GM19324 (cell line): ENCODE results near the gene ST6GALNAC3.

Experiments used
- ATAC-seq: cut with Tn5 transposase; IDR thresholded peaks from one replicate; pipeline ENCODE4 v1.9.1; 2021; ENCODE audit warnings: mild to moderate bottlenecking, moderate library complexity; ENCODE audit not compliant: unreplicated experiment, low FRiP score

The ST6GALNAC3 gene

DNA sequence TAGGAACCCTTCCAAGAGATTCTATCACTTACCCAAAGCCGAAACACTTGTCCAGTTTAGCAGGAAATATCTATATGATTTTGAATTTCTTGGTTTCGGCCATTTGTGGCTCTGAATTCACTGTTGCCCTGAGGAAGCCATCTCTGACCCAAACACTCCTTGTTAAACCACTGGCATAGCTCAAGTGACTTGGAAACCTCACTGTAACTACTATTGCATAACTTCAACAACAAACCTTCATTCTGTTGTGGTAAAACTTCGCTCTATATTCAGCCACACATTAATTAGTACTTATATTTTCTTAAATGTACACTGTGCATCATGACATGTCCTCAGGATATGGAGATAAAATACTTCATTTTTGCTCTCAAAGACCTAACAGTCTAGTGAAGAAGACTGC, 63.2 kb downstream of the ST6GALNAC3 start:
- no peak for ATAC-seq

DNA sequence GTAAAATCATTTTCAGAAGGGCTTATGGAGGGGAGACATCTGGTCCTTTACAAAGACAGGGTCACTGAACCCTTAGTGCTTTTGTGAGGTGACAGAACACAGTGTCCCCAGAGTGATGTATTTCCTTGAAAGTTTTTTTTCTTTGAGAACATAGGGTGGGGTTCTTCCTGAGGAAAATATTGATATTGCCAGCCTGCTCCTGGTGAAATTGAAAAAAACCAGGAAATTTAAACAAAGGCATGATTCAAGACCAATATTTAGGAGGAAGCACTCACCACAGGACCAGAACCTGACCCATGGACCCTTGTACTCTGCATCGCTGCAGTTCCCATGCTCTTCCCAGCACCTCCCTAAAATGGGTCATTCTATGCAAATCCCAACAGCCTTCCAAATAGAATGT, 63.7 kb downstream of the ST6GALNAC3 start:
- ATAC-seq: no peak

DNA sequence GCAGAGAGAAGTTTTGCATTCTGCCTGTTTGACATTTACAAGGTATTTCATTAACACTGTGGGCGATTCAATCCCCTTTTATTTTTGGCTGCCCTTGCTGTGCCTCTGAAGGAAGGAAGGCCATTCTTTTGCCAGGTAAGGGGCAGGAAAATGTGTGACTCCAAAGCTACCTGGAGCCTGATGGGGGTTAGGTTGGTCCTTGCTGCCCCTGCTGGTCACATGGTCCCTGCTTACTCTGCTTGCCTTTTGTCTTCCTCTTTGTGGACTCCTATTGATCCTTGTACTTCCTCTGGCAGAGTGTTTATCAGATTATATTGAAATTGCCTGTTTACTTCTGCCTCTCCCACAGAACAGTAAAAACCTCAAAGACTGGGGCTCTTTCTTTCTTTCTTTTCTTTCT, 65.7 kb downstream of the ST6GALNAC3 start:
- ATAC-seq: no peak

DNA sequence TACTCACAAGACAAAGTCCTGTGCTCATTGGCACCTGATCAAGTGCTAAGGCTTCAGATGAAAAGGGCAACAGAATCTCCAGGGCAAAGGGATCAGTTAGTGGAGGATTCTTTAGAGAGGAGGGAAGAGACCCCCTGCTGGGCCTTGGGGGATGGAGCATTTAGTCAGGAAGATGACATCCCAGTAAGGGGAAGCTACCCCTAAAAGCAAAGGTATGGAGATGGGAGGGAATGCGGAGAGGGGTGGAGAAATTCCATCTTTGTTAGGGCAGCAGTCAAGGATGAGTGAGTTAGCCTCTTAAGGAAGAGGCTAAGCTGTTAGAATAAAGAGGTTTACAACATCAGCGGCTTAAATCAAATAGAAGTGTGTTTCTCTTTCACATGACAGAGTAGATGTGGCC, 67.4 kb downstream of the ST6GALNAC3 start:
- ATAC-seq: no peak

DNA sequence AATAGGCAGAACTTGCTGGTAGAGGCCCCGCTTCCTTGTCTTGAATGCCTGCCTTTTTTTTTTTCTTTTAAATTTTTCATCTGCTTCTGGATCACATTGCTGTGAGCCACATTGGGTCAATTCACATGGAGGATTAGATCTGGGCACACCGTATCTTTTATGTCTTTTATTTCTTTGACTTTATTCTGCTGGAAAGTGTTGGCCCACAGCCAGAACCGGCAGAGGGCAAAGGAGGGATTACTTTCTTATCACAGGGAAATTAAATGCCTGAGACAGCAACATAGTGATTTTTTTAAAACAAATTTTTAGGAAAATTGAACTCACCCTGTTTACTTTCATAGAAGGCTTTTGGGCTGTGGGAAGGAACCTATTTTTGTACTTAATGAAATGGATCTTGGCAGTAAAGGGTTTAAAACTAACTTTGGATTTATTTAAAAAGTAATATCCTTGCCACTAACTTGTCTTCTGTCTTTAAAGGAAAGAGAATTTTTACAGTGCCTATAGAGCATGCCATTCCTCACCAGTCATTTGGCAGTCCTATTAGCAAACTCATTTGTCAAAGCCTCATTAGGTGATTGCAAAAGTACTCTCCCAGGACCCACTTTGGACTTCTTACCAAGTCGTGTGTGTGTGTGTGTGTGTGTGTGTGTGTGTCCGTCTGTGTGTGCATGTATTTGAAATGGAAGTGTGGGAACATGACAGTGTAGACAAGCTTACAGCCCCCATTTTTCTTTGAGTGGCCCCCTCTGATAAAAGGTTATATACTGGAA, 68.4 kb downstream of the ST6GALNAC3 start:
- no peak for ATAC-seq

DNA sequence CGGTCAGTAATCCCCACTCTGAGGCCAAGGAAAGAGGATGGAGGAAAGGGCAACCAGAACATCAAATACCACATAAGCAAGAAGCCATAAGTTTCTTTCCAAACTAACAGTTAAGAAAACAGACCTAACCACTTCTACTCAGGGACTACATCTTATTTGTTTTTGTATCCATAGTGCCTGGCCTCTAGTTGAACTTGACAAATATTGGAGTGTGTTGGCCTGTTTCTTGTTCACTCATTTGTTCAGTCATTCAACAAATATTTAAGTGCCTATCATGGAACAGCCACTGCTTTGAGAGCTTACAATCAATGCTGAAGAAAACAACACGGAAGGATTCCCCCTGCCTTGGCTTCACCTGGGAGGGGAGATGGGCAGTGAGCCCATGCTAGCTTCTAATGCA, 69.7 kb downstream of the ST6GALNAC3 start:
- ATAC-seq: no peak

DNA sequence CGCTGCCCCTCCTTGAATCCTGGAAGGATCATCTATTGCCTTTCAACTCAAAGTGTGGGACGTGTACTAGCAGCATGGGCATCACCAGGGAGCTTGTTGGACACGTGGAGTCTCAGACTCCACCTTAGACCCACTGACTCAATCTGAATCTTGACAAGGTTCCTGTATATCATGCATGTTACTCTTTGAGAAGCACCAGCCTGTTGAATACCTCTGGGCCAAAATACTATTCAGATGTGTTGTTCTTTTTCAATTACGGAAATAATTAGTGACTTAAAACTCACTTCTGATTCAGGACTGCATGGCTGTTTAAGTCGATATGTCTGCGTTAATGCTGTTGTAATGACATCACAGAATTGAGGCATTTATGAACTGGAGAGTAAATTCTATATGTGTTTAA, 70.8 kb downstream of the ST6GALNAC3 start:
- no peak for ATAC-seq

DNA sequence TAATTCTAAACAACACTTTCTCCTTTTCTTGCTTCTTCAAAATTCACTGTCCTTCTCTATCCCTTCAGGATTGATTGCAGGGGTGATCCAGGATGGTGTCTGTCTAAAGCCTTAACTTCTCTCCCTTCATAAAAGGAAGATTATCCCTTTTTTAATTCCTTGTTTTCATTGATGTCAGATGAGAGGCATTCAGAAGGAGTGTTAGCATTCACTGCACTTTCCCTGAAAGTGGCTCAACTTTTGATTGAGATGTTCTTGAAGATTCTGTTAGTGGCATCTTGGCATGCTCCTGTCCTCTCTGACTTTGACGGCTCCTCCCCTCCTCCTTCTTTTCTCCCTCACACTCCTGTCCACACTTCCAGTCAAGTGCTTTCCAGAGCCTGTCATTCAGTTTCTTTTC, 71.6 kb downstream of the ST6GALNAC3 start:
- ATAC-seq: no peak

DNA sequence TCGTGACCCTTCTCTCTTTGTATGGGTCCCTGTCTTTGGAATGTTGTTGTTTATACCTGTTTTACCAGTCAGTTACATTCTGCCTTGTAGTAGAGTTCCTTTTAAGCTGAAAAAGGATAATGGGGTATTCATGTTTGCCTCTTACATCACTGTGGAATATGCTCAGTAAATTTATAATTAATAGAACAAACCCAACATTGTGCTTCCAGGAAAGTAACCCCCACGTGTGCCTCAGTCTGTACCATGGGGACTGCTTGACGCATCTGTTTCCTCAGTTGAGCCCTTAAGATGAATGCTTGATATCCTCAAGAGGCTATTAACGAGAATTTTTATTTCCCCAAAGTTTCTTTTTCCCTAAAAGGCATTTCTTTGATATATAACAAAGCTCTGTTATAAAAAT, 73.4 kb downstream of the ST6GALNAC3 start:
- no peak for ATAC-seq

DNA sequence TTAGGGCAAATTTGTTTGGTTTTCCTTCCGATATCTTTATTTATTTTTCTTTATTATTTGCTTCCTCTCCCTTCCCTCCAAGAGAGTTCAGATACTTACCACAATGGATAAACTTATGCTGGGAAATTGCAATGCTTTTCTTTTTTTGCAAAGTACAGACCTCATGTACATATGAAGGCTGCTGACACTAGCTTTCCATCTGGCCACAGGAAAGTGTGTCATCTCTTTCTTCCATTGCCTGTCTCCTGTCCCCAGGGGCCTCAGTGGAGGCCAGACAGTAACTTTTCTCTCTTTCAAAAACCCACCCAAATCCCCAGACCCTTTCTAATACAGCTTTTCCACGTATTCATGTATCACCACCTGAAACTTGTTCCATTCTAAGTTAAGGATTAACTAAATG, 73.9 kb downstream of the ST6GALNAC3 start:
- ATAC-seq: no peak

DNA sequence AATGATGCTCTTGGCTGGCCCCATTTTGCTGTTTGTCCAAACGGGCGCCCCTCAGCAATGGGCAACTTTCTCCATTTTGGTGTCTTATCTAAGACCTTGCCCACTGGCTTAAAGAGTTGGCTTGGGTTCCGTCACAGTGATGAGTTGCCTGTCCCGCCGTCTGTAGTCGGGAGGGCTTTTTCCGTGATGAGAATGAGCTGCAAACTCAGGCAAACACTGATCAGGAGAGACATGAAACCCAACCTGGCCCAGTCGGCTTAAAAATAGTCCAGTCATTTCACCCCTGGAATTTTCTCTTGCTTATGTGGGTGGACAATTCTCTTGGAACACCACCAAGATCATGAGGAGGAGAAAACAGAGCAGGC, 79.3 kb downstream of the ST6GALNAC3 start:
- no peak for ATAC-seq

DNA sequence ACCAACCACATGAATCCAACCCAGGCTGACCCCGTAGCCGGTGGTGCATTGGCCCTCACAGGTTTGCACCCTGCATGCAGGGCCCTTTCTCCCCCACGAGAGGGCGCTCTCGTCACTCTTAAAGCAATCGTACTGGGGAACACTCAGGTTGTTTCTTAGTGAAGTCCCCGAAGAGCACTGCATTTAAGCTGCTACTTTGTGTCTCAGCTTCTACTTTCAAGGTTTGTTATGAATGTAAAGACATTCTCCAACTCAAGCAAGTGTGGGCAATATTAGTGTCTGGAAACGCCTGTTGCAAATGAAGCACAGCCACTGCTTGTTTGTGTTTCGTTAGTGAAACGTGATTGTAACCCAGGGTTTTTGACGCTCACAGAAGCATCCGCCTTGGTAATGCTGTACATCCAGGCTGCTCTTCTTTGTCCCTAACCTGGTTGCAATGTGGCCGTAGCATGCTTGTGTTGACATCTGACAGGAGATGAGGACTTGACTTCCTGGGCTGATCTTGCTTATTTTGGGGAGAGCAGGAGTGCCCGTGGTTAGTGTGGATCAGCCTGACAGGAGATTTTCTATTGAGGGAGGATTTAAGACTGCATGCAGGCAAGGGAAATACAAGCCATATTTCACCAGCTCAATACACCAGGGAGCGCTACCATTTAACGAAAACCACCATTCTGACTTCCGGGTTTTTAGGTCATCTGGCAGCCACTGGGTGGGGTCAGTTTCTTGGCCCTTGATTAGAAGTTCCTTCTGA, 79.8 kb downstream of the ST6GALNAC3 start:
- ATAC-seq: peak; percentile 94

DNA sequence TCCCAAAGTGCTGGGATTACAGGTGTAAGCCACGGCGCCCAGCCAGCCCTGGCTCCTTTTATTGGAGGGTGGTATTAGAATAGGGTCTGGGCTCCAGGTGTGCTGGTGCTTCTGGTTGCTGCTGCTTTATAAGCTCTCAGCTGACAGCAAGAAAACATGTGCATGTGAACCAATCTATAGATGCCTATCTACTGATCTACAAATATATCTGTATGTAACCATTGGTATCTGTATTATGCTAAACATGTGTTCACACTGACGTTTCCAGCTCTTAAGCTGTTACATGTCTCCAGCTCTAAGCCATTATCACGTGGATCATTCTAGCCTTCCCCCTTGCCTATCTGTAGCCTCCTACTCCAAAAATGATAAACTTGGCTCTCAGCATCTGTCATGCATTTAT, 82.4 kb downstream of the ST6GALNAC3 start:
- no peak for ATAC-seq

DNA sequence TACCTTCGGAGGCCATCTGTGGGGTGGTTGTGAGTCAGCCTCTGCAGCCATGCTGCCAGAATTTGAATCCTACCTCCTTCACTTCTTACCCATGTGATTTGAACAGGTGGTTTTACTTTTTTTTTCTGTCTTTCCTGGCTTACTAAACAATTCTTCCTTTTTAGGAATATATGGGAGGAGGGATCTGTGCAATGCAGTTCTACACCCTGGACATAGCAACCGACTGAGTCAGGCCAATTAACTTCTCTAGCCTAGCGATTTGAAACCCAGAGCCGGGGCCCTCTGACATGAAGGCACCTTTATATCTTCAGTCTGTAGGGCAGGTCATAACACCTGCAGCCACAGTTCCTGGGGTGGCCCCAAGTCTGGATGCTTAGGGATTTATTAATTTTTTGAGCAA, 83.6 kb downstream of the ST6GALNAC3 start:
- ATAC-seq: no peak

DNA sequence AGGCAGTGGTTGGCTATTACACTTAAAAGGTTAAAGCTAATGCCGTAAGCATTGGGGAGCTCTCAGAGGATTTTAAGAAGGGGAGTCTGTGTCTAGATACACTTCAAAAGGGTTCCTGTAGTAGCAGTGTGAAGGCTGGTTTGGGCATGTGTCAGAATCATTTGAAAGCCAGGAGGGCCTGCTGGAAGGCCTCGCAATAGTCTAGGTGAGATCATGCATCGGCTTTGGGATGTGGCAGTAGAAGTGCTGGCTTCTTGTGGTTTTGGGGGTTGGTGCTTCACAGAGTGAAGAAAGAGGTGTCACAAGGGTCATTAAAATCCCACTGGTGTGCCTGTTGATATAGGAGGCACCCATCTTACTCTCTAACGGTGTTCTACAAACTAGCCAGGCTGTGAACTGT, 85.7 kb downstream of the ST6GALNAC3 start:
- no peak for ATAC-seq

DNA sequence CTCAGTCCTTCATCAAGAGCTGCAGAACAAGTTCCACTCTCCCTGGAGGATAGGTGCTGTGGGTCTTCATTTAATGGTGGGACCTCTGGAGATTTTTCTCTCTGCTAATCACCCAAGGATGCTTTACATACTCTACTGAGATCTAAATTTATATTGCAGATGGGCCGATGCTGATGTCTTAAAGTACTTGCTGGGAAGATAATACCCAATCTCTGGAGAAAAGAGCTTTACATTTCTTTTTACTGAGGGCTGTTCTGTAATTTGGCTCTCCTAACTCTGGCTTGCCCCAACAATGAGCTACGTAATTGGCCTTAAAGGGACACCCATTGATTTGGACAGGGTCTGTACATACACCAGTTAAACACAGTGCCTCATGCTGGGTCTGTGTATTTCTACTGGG, 86.9 kb downstream of the ST6GALNAC3 start:
- ATAC-seq: no peak

DNA sequence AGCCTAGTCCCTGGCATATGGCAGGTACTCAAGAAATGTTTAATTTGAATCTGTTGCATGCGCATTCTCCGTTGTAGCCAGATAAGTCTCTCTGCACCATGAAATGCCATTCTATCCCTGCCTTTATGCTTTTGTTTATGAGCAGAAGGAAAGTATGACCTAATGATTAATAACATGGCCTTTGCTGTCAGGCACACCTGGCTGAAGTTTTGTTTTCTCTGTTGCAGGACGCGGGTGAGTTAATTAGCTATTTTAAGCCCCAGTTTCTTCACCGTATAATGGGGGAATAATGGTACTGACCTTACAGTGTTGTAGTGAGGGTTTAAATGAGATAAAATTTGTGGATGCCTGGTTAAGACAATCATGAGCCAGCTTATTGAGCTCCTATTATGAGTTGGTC, 87.7 kb downstream of the ST6GALNAC3 start:
- no peak for ATAC-seq

DNA sequence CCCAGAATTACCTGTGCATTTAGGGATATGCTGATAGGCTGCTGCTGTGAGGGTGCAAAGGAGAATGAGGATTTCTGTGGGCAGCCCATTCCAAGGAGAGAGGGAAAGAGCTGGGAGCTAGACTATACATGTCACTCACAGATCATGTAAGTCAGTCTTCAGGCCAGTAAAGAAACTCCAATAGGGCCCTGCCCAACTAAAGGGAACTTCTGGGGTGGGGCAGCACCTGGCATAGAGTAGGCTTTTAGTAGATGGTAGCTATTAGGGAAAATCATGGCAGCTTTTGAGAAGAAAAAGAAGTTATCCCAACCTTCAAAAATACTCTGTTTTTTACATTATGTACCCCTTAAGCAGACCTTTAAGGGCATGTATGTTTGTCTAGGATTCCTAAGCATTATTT, 89.6 kb downstream of the ST6GALNAC3 start:
- ATAC-seq: no peak

DNA sequence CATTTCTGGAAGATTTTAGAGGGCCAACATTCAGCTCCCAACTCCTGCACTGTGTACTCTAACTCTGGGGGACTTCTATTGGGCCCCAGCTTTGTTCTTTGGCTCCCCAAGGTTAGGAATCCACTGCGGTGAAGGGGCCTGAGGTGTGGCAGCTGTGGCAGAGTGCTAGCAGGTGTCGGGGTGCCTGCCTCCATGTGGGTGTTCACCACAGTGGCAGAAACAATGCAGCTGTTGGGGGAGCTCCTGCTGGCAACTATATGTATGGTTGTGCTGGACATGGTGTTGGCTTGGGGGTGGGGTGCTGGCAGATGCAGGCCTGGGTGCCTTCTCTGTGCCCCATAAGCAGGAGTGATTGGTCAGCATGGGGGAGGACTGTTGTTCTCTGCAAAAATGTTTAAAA, 95.5 kb downstream of the ST6GALNAC3 start:
- ATAC-seq: no peak

DNA sequence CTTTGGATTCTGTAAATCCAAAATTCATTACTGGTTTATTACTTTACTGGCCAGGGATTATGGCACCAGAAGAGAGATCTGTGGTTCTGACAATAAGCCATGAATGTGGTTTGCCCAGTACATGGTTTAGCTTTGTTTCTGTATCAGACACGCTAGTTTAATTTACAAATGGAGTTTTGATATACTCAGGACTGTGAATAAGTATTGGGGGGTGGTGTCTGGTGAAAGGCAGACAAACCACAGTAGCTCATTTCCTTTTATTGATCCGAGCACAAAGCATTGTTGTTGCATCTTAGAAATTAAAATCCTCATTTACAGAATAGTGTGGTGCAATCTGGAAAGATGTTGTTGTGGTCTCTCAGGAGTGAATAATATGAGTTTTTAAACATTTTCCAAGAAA, 96.0 kb downstream of the ST6GALNAC3 start:
- ATAC-seq: no peak

DNA sequence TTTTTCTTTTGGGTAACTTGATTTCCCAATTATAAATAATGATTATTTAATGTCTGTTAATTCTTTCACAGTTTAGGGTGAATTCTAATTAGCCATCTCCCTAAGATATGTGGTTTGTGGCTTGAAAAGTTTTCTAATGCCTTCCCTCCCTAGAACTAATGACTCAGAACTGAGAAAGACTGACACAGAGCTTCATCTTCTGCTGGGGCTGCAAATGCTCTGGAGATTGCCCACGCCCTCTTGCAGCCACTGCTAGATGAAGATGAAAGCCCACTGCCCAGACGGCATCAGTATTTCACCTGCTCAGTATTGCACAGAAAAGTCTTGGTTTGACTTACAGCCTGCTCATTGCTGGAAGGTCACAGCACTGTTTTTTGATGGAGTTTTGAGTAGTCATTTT, 101.5 kb downstream of the ST6GALNAC3 start:
- ATAC-seq: no peak

DNA sequence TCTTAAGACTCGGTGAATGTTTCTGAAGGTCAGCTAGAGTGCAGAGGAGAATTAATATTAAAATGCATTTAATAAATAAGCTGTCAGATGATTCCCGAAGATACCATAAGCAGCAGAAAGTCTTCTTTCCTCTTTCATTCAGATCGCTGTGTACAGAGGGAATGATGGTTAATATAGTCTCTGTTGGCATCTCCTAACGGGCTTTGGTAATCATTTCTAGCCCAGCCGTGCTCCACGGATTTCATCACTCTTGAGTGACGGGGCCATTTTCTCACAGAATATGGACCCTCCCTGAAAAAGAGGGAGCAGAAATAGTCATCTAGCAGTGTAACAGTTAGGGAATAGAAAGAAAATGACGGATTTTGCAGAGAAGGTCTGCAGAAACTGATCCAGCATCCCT, 103.1 kb downstream of the ST6GALNAC3 start:
- no peak for ATAC-seq
